Endodermal cell (in vitro differentiated cells): ENCODE measurements around the gene PRKCA. TPM values are rescaled to one million over a fixed set of nuclear protein-coding genes. Genes with fewer than 3 reads are reported as not detected.

ENCODE experiments used
- DNase-seq: peaks from one replicate; pipeline ENCODE4 v3.0.0-alpha.2; 2017
- H3K27ac ChIP-seq: 2 replicates; pipeline ENCODE4 v1.5.1; 2013; ENCODE audit warnings: mild to moderate bottlenecking, low read depth, low read length, moderate library complexity
- H3K27me3 ChIP-seq: 2 replicates; pipeline ENCODE4 v1.6.1; 2013; ENCODE audit warnings: mild to moderate bottlenecking, low read length, moderate library complexity; ENCODE audit not compliant: insufficient read depth, control insufficient read depth, poor library complexity, severe bottlenecking
- H3K36me3 ChIP-seq: 2 replicates; pipeline ENCODE4 v1.7.0; 2013; ENCODE audit warnings: mild to moderate bottlenecking, low read length, moderate library complexity; ENCODE audit not compliant: control insufficient read depth, insufficient read depth
- H3K4me1 ChIP-seq: one replicate; pipeline ENCODE4 v1.7.0; 2013; ENCODE audit warnings: low read length; ENCODE audit not compliant: control insufficient read depth, insufficient read depth
- H3K4me3 ChIP-seq: 2 replicates; pipeline ENCODE4 v1.5.1; 2013; ENCODE audit warnings: mild to moderate bottlenecking, low read length, moderate library complexity
- H3K9ac ChIP-seq: 2 replicates; pipeline ENCODE4 v1.6.1; 2013; ENCODE audit warnings: mild to moderate bottlenecking, low read length, moderate library complexity; ENCODE audit not compliant: poor library complexity, severe bottlenecking; ENCODE audit errors: extremely low read depth
- H3K9me3 ChIP-seq: 2 replicates; pipeline ENCODE4 v1.6.1; 2013; ENCODE audit warnings: mild to moderate bottlenecking, low read length, moderate library complexity; ENCODE audit not compliant: control insufficient read depth
- H3K27ac Mint-ChIP-seq: 2 replicates; pipeline ENCODE4 v1.8.0; 2020; ENCODE audit warnings: mixed read lengths
- H3K27me3 Mint-ChIP-seq: 2 replicates; pipeline ENCODE4 v1.8.0; 2021; ENCODE audit warnings: mild to moderate bottlenecking, mixed read lengths; ENCODE audit not compliant: insufficient read depth
- H3K36me3 Mint-ChIP-seq: 2 replicates; pipeline ENCODE4 v1.8.0; 2020; ENCODE audit warnings: low read depth, mixed read lengths
- H3K4me1 Mint-ChIP-seq: 2 replicates; pipeline ENCODE4 v1.8.0; 2020; ENCODE audit warnings: mixed read lengths
- H3K4me3 Mint-ChIP-seq: 2 replicates; pipeline ENCODE4 v1.8.0; 2020; ENCODE audit warnings: mild to moderate bottlenecking, moderate library complexity, mixed read lengths
- H3K9me3 Mint-ChIP-seq: 2 replicates; pipeline ENCODE4 v1.8.0; 2020; ENCODE audit warnings: mild to moderate bottlenecking, mixed read lengths
- CTCF ChIP-seq: fragments of 200-600 bp; sonication (generic); conservative IDR thresholded peaks from 2 replicates; pipeline ENCODE4 v1.5.0; 2021; ENCODE audit warnings: antibody characterized with exemption, mild to moderate bottlenecking
- WGBS, 2 experiments: methylation state at CpG; one replicate each; pipeline versions ENCODE4 v1.1.5 to v1.1.7; 2013; ENCODE audit warnings: missing lambda C conversion rate in 2 of 2, mixed read lengths in 1 of 2; ENCODE audit not compliant: insufficient coverage in 1 of 2, insufficient read length in 1 of 2; 5-methylcytosine and 5-hydroxymethylcytosine counted together
- total RNA-seq, 2 donors: library from RNA; stranded (reverse); fragmentation: NEBNext Ultra II Directional in 1 of 2; extraction: Animal tissue kit (Norgen Biotek cat#: 25700) in 1 of 2; gene quantifications; 2 replicates in 1 of 2; 3 replicates in 1 of 2; pipeline ENCODE4 v1.2.1, GENCODE V29; 2021

PRKCA gene
- total RNA-seq, 2 donors from 2014 or later = 8.7 to 14.6 TPM

GRCh38 chr17:66714046-66715023, 411.9 kb downstream of the PRKCA start:
- peaks cover 34% of the 10 kb centered on the region for H3K4me1 Mint-ChIP-seq
- H3K27ac ChIP-seq = peak overlapping the region; percentile 10
- H3K4me3 ChIP-seq = no peak overlapping the region
- no peak overlapping the region for H3K4me3 Mint-ChIP-seq
- H3K27me3 Mint-ChIP-seq = no peaks in the 10 kb centered on the region
- DNase-seq = no peak
- no peaks in the 10 kb centered on the region for H3K9me3 ChIP-seq
- TF ChIP-seq CTCF = no peak
- H3K27ac Mint-ChIP-seq = no peak overlapping the region
- WGBS, 2 experiments = 88 to 94% methylated on average over 9 to 17 of the region's 17 CpGs
- H3K9me3 Mint-ChIP-seq = no peaks in the 10 kb centered on the region
- peaks cover 8% of the 10 kb centered on the region for H3K4me1 ChIP-seq
- H3K36me3 Mint-ChIP-seq = no peaks in the 10 kb centered on the region
- H3K36me3 ChIP-seq = no peaks in the 10 kb centered on the region
- no peaks in the 10 kb centered on the region for H3K27me3 ChIP-seq
- no peak overlapping the region for H3K9ac ChIP-seq

- Mint-ChIP-seq H3K27ac (peak overlapping the region; percentile 59), H3K4me1 (peaks cover 34% of the 10 kb centered on the region)
These were observed 412.8 kb downstream of the PRKCA start for GRCh38 chr17:66715076-66715675.

More at GRCh38 chr17:66715076-66715675, 412.8 kb downstream of the PRKCA start:
- no peak for TF ChIP-seq CTCF
- Histone ChIP-seq H3K4me3 (peak overlapping the region; percentile 59), H3K9ac (peak overlapping the region; percentile 4), H3K9me3 (no peaks in the 10 kb centered on the region), H3K36me3 (no peaks in the 10 kb centered on the region), H3K27me3 (no peaks in the 10 kb centered on the region), H3K4me1 (peaks cover 8% of the 10 kb centered on the region), H3K27ac (peak overlapping the region; percentile 42)
- H3K9me3 Mint-ChIP-seq = no peaks in the 10 kb centered on the region
- no peak overlapping the region for H3K4me3 Mint-ChIP-seq
- no peaks in the 10 kb centered on the region for H3K27me3 Mint-ChIP-seq
- WGBS, 2 experiments = 51 to 53% methylated on average over 8 to 11 of the region's 11 CpGs
- peak; percentile 61 for DNase-seq
- H3K36me3 Mint-ChIP-seq = no peaks in the 10 kb centered on the region
